B cell (primary cell): ENCODE results near the gene MOGAT1. TPM values are rescaled to one million over a fixed set of nuclear protein-coding genes. Genes with fewer than 3 reads are reported as not detected.

Source experiments
- ATAC-seq: fragments of 200-7000 bp; cut with Tn5 transposase; one replicate; pipeline ENCODE4 v1.10.0; 2021; ENCODE audit warnings: low read depth, mild to moderate bottlenecking, moderate number of reproducible peaks, moderate library complexity
- CTCF ChIA-PET: fragments of 350-600 bp; sonication (Branson Sonifier 250); formaldehyde crosslinking; loops from one replicate; lab custom pipeline; 2021; ENCODE audit warnings: antibody characterized with exemption, inconsistent platforms; lab: Charles Lee
- POLR2A ChIA-PET: fragments of 350-600 bp; sonication (Branson Sonifier 250); formaldehyde crosslinking; loops from one replicate; lab custom pipeline; 2021; ENCODE audit warnings: antibody characterized with exemption; lab: Charles Lee
- DNase-seq: peaks from one replicate; pipeline ENCODE4 v3.0.0; 2013
- H2AFZ ChIP-seq: 2 replicates; pipeline ENCODE4 v1.6.1; 2012; ENCODE audit warnings: mild to moderate bottlenecking, low read depth, low read length; ENCODE audit not compliant: insufficient read depth, poor library complexity, severe bottlenecking
- H3K27ac ChIP-seq, 2 donors: 1 replicate in 1 of 2; 2 replicates in 1 of 2; pipeline ENCODE4 v1.5.1; 2012 to 2013; ENCODE audit warnings: low read length in 2 of 2, mild to moderate bottlenecking in 2 of 2, moderate library complexity in 1 of 2
- H3K27me3 ChIP-seq, 4 experiments: fragments of 200-600 bp in 1 of 4; sonication (generic) in 1 of 4; replicated peaks in 1 of 4; 1 replicate in 2 of 4; 2 replicates in 2 of 4; pipeline versions ENCODE4 v1.6.1 to v1.7.0; 2013 to 2016; ENCODE audit warnings: low read length in 3 of 4, mild to moderate bottlenecking in 2 of 4, mixed read lengths in 1 of 4, moderate library complexity in 1 of 4; ENCODE audit not compliant: insufficient read depth in 4 of 4, control insufficient read depth in 3 of 4; ENCODE audit errors: control extremely low read depth in 1 of 4
- H3K36me3 ChIP-seq, 2 experiments: replicated peaks in 1 of 2; 1 replicate in 1 of 2; 2 replicates in 1 of 2; pipeline versions ENCODE4 v1.6.1 to v1.7.1; 2013; ENCODE audit warnings: low read length in 1 of 2; ENCODE audit not compliant: insufficient read depth in 2 of 2, control insufficient read depth in 1 of 2; ENCODE audit errors: control extremely low read depth in 1 of 2, extremely low read depth in 1 of 2
- H3K4me1 ChIP-seq, 2 donors: fragments of 200-600 bp in 1 of 2; sonication (generic) in 1 of 2; 1 replicate in 1 of 2; 2 replicates in 1 of 2; pipeline versions ENCODE4 v1.5.1 to v1.6.1; 2013 to 2017; ENCODE audit warnings: low read length in 2 of 2; ENCODE audit not compliant: control insufficient read depth in 2 of 2, insufficient read depth in 2 of 2
- H3K4me2 ChIP-seq: replicated peaks from 2 replicates; pipeline ENCODE3; 2012; ENCODE audit warnings: mild to moderate bottlenecking, low read depth, low read length; ENCODE audit not compliant: poor library complexity, severe bottlenecking
- H3K4me3 ChIP-seq, 5 experiments: fragments of 200-600 bp in 1 of 5; sonication (generic) in 1 of 5; 1 replicate in 3 of 5; 2 replicates in 2 of 5; pipeline versions ENCODE4 v1.5.1 to v1.7.0; 2011 to 2016; ENCODE audit warnings: low read length in 4 of 5, mild to moderate bottlenecking in 4 of 5, low read depth in 2 of 5, control low read depth in 1 of 5, moderate library complexity in 1 of 5; ENCODE audit not compliant: insufficient read depth in 1 of 5; ENCODE audit errors: control extremely low read depth in 1 of 5, extremely low read depth in 1 of 5
- H3K79me2 ChIP-seq: fragments of 200-600 bp; sonication (generic); one replicate; pipeline ENCODE4 v1.6.0; 2016; ENCODE audit warnings: low read length; ENCODE audit not compliant: control insufficient read depth, insufficient read depth
- H3K9ac ChIP-seq: fragments of 200-600 bp; sonication (generic); 2 replicates; pipeline ENCODE4 v1.6.1; 2017; ENCODE audit warnings: mild to moderate bottlenecking, low read length, moderate library complexity
- H3K9me3 ChIP-seq, 3 donors: one replicate each; pipeline versions ENCODE4 v1.6.1 to v1.7.1; 2013; ENCODE audit warnings: low read length in 2 of 3; ENCODE audit not compliant: control insufficient read depth in 2 of 3, insufficient read depth in 1 of 3; ENCODE audit errors: control extremely low read depth in 1 of 3
- H4K20me1 ChIP-seq: 2 replicates; pipeline ENCODE4 v1.6.0; 2012; ENCODE audit warnings: mild to moderate bottlenecking, low read length; ENCODE audit not compliant: insufficient read depth, control insufficient read depth, poor library complexity, severe bottlenecking
- H3K27ac Mint-ChIP-seq: one replicate; pipeline ENCODE4 v1.8.0; 2021; ENCODE audit warnings: mixed read lengths
- H3K27me3 Mint-ChIP-seq: one replicate; pipeline ENCODE4 v1.8.0; 2021; ENCODE audit warnings: mixed read lengths
- H3K4me1 Mint-ChIP-seq: one replicate; pipeline ENCODE4 v1.8.0; 2021; ENCODE audit warnings: mixed read lengths
- H3K4me3 Mint-ChIP-seq: one replicate; pipeline ENCODE4 v1.8.0; 2021; ENCODE audit warnings: mixed read lengths
- H3K9me3 Mint-ChIP-seq: one replicate; pipeline ENCODE4 v1.8.0; 2022; ENCODE audit warnings: mixed read lengths; ENCODE audit not compliant: insufficient read depth
- EZH2 ChIP-seq: IDR thresholded peaks from 2 replicates; pipeline ENCODE4 v1.6.1; 2012; ENCODE audit warnings: borderline replicate concordance, low read depth, mild to moderate bottlenecking, moderate library complexity, low read length; ENCODE audit not compliant: insufficient read depth, poor library complexity, severe bottlenecking
- WGBS: methylation state at CpG from one replicate; pipeline ENCODE4 v1.1.5; 2013; ENCODE audit warnings: missing lambda C conversion rate; ENCODE audit not compliant: insufficient coverage; 5-methylcytosine and 5-hydroxymethylcytosine counted together
- intact Hi-C: fragments of 100-400 bp; cut with micrococcal nuclease; formaldehyde crosslinking; loops from one replicate; pipeline ENCODE4 v1.10.0; 2022
- polyA plus RNA-seq: library from polyadenylated mRNA; depleted of rRNA; stranded (reverse); fragments of >200 nt; gene quantifications from 2 replicates; pipeline ENCODE4 v1.2.3, GENCODE V29; 2012
- total RNA-seq, 2 donors: library from RNA; stranded (reverse); fragments of 120-200 nt in 1 of 2; gene quantifications; 1 replicate in 1 of 2; 2 replicates in 1 of 2; pipeline versions ENCODE4 v1.2.3 to v1.2.4, GENCODE V29; 2013 to 2022
- TF ChIP-seq, protein P1 (sequence below): fragments of 200-600 bp; IDR thresholded peaks from one replicate; pipeline ENCODE4 v1.8.0; 2022; ENCODE audit warnings: antibody characterized with exemption, mild to moderate bottlenecking

Gene MOGAT1
- total and polyA plus RNA-seq, 2 donors (not counting 1 experiment from before 2014, with no cell fraction given): not detected

DNA sequence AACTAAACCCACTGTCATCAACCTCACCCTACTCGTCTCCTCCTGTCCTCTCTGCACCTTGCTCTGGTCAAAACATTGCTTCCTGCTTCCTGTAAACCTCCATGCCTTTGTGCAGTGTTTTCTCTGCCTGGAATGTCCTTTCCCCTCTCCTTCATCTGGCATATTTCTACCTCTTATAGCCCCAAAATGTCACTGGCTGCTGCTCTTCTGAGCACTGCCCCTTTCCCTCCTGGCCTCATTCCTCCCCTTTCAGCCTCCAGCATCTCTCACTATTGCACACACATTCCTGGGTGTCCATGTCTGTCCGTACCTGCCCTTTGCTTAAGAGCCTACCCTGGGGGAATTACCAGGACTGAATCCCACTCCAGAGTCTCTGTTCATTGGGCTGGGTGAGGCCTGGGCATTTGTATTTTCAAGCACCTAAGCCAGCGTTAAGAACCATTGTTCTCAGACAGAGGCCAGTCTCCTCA, 84.9 kb downstream of the MOGAT1 start:
- no peaks in the 10 kb centered on the region for H3K79me2 ChIP-seq
- H3K27me3 ChIP-seq: peaks cover 0 to 4% (median 0%) of the 10 kb centered on the region in 4 experiments
- peaks cover 0 to 3% (median 0%) of the 10 kb centered on the region in 3 donors for H3K9me3 ChIP-seq
- no peak overlapping the region for H3K27ac Mint-ChIP-seq
- WGBS: 51% methylated on average over 3 of the region's 3 CpGs
- H3K27me3 Mint-ChIP-seq: peaks cover 4% of the 10 kb centered on the region
- no peaks in the 10 kb centered on the region for H3K36me3 ChIP-seq
- ATAC-seq: no peak
- DNase-seq: no peak
- intact Hi-C loops: no loop called here
- TF ChIP-seq, protein P1, sequence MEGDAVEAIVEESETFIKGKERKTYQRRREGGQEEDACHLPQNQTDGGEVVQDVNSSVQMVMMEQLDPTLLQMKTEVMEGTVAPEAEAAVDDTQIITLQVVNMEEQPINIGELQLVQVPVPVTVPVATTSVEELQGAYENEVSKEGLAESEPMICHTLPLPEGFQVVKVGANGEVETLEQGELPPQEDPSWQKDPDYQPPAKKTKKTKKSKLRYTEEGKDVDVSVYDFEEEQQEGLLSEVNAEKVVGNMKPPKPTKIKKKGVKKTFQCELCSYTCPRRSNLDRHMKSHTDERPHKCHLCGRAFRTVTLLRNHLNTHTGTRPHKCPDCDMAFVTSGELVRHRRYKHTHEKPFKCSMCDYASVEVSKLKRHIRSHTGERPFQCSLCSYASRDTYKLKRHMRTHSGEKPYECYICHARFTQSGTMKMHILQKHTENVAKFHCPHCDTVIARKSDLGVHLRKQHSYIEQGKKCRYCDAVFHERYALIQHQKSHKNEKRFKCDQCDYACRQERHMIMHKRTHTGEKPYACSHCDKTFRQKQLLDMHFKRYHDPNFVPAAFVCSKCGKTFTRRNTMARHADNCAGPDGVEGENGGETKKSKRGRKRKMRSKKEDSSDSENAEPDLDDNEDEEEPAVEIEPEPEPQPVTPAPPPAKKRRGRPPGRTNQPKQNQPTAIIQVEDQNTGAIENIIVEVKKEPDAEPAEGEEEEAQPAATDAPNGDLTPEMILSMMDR: no peak
- TF ChIP-seq EZH2: no peak
- no peak overlapping the region for H3K4me3 Mint-ChIP-seq
- POLR2A ChIA-PET: no interaction called here
- H3K4me3 ChIP-seq: no peak overlapping the region
- peaks cover 2% of the 10 kb centered on the region for H3K4me1 Mint-ChIP-seq
- H3K9ac ChIP-seq: no peak overlapping the region
- H3K4me1 ChIP-seq: no peaks in the 10 kb centered on the region
- no peaks in the 10 kb centered on the region for H3K9me3 Mint-ChIP-seq
- CTCF ChIA-PET: no interaction called here
- no peak overlapping the region for H3K4me2 ChIP-seq
- no peaks in the 10 kb centered on the region for H4K20me1 ChIP-seq
- no peak overlapping the region for H3K27ac ChIP-seq
- H2AFZ ChIP-seq: peak overlapping the region; percentile 40

DNA sequence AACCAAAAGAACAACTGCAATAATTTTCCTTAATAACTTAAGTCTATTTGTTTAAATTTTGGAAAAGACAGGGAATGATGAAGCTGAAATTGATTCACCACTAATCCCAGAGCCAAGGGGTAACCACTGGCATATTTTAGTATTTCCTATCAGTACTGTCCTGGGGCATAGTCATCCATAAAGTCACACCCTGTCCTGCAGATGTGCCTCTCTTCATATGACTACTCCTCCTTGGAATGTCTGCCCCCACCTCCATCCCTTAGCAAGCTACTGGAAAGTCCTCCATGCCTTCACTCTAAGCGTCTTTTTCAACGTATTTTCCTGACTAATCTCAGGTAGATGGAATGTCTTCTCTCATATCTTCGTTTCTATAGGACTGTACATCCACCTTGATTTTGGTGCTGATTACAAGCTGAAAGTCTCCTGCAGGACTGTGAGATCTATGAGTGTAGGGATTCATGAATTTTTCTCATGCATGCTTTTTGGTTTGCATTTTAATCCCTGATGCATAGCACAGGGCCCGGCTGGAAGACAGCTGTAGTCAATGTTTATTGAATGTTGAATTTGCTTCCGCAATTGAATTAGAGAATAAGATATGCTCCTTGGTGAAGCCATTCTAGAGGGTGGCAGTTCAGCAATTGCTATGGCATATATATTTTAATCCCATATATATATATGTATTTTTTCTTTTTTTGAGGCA, 85.6 kb downstream of the MOGAT1 start:
- DNase-seq: no peak
- H3K27ac Mint-ChIP-seq: no peak overlapping the region
- WGBS: no CpG with 5 or more reads among the region's 5 CpGs

More for the DNA sequence above, 85.6 kb downstream of the MOGAT1 start:
- H3K9ac ChIP-seq: no peak overlapping the region
- H3K4me1 ChIP-seq: no peaks in the 10 kb centered on the region
- TF ChIP-seq, protein P1: no peak
- no peak for TF ChIP-seq EZH2
- H3K27me3 ChIP-seq: peaks cover 0 to 4% (median 0%) of the 10 kb centered on the region in 4 experiments
- H3K27ac ChIP-seq: no peak overlapping the region
- ATAC-seq: no peak
- H3K4me3 ChIP-seq: no peak overlapping the region
- no peaks in the 10 kb centered on the region for H3K9me3 Mint-ChIP-seq
- H4K20me1 ChIP-seq: no peaks in the 10 kb centered on the region
- peaks cover 6% of the 10 kb centered on the region for H3K27me3 Mint-ChIP-seq
- no peaks in the 10 kb centered on the region for H3K36me3 ChIP-seq
- H3K4me3 Mint-ChIP-seq: no peak overlapping the region
- ChIA-PET CTCF (no interaction called here), POLR2A (no interaction called here)
- no peaks in the 10 kb centered on the region for H3K4me1 Mint-ChIP-seq
- no peak overlapping the region for H2AFZ ChIP-seq
- no peaks in the 10 kb centered on the region for H3K79me2 ChIP-seq
- intact Hi-C loops: no loop called here
- no peaks in the 10 kb centered on the region for H3K9me3 ChIP-seq
- no peak overlapping the region for H3K4me2 ChIP-seq
